HFFc6 (cell line): ENCODE data around the gene FOXP1. TPM values are rescaled to one million over a fixed set of nuclear protein-coding genes. Genes with fewer than 3 reads are reported as not detected.

Experiments
- DNase-seq: peaks from one replicate; pipeline ENCODE4 v3.0.0-alpha.2; 2018
- H3K27ac Mint-ChIP-seq: 2 replicates; pipeline ENCODE4 v1.8.0; 2020; ENCODE audit warnings: mild to moderate bottlenecking, mixed read lengths
- H3K27me3 Mint-ChIP-seq: 2 replicates; pipeline ENCODE4 v1.8.0; 2021; ENCODE audit warnings: mild to moderate bottlenecking, moderate library complexity, mixed read lengths; ENCODE audit not compliant: insufficient read depth
- H3K36me3 Mint-ChIP-seq: 2 replicates; pipeline ENCODE4 v1.8.0; 2021; ENCODE audit warnings: low read depth, mixed read lengths
- H3K4me1 Mint-ChIP-seq: 2 replicates; pipeline ENCODE4 v1.8.0; 2020; ENCODE audit warnings: low read depth, mixed read lengths
- H3K4me3 Mint-ChIP-seq: 2 replicates; pipeline ENCODE4 v1.8.0; 2020; ENCODE audit warnings: mild to moderate bottlenecking, moderate library complexity, mixed read lengths
- H3K9me3 Mint-ChIP-seq: 2 replicates; pipeline ENCODE4 v1.8.0; 2020; ENCODE audit warnings: mild to moderate bottlenecking, mixed read lengths
- total RNA-seq, 6 experiments: library from RNA; stranded (reverse); fragmentation: NEBNext Ultra II Directional; extraction: Animal tissue kit (Norgen Biotek cat#: 25700); gene quantifications; 2 replicates in 1 of 6; 3 replicates in 5 of 6; pipeline ENCODE4 v1.2.3, GENCODE V29; 2021
- TF ChIP-seq, protein P1 (sequence below): fragments of 200-600 bp; sonication (generic); IDR thresholded peaks from 2 replicates; pipeline ENCODE4 v1.5.0; 2021; ENCODE audit warnings: antibody characterized with exemption, mild to moderate bottlenecking

FOXP1 gene
- total RNA-seq, 6 experiments from 2014 or later: 32.2 to 59.3 (median 52.0) TPM

DNA sequence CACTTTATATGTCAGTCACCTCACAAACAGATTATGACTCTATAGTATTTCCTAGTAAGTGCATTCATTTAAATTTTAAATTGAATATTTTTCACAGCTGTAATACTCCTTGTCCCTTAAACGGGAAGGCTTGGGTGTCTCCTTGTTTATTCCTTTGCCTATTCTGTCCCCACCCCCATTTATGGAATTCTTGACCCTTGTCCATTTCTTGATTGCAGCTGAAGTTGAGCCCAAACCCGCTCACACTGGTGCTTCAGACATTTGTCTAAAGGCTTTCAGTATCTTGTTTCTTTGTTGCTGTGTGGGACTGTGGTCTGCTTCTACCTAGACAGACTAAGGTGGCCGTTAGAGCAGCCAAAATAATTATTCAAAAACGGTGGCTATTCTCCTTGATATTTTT lies 449.7 kb downstream of the FOXP1 start:
- no peak for DNase-seq
- H3K27me3 Mint-ChIP-seq: no peaks in the 10 kb centered on the region
- H3K4me1 Mint-ChIP-seq: peaks cover 31% of the 10 kb centered on the region
- H3K9me3 Mint-ChIP-seq: no peaks in the 10 kb centered on the region
- H3K36me3 Mint-ChIP-seq: no peaks in the 10 kb centered on the region
- no peak overlapping the region for H3K4me3 Mint-ChIP-seq
- no peak overlapping the region for H3K27ac Mint-ChIP-seq
- TF ChIP-seq, protein P1, sequence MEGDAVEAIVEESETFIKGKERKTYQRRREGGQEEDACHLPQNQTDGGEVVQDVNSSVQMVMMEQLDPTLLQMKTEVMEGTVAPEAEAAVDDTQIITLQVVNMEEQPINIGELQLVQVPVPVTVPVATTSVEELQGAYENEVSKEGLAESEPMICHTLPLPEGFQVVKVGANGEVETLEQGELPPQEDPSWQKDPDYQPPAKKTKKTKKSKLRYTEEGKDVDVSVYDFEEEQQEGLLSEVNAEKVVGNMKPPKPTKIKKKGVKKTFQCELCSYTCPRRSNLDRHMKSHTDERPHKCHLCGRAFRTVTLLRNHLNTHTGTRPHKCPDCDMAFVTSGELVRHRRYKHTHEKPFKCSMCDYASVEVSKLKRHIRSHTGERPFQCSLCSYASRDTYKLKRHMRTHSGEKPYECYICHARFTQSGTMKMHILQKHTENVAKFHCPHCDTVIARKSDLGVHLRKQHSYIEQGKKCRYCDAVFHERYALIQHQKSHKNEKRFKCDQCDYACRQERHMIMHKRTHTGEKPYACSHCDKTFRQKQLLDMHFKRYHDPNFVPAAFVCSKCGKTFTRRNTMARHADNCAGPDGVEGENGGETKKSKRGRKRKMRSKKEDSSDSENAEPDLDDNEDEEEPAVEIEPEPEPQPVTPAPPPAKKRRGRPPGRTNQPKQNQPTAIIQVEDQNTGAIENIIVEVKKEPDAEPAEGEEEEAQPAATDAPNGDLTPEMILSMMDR: no peak

DNA sequence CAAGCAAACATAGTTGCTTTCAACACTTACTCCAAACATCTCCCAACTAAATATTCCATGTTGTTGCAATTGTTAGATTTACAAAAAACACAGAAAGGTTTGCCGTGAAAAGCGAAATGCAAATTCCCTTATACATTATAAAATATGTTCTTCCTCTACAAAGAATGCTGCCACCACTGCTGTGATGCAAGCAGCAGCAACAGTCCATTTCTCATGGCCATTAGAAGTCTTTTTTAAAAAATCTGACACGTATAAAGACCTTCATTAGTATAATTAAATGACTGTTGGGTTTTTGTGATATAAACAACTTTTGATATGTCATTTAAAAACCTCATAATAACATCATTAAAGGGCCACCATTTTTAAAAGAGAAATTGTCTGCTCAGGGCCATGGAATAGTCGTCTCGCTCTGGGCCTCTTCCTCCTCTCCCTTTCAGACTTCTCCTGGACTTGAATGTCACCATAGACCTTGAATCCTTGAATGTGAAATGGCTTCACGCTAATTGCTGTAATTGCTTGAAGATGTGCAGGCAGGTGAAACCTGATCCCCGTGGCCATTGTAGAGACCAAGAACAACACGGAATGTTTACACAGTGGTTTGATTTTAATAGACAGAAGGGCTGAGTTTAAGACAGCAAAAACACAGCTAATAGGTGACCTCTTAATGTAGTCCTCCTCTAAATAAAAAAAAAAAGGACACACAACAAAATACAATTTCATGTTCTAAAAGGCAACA lies 450.4 kb downstream of the FOXP1 start:
- Mint-ChIP-seq H3K9me3 (no peaks in the 10 kb centered on the region), H3K27ac (no peak overlapping the region)
- DNase-seq: no peak

DNA sequence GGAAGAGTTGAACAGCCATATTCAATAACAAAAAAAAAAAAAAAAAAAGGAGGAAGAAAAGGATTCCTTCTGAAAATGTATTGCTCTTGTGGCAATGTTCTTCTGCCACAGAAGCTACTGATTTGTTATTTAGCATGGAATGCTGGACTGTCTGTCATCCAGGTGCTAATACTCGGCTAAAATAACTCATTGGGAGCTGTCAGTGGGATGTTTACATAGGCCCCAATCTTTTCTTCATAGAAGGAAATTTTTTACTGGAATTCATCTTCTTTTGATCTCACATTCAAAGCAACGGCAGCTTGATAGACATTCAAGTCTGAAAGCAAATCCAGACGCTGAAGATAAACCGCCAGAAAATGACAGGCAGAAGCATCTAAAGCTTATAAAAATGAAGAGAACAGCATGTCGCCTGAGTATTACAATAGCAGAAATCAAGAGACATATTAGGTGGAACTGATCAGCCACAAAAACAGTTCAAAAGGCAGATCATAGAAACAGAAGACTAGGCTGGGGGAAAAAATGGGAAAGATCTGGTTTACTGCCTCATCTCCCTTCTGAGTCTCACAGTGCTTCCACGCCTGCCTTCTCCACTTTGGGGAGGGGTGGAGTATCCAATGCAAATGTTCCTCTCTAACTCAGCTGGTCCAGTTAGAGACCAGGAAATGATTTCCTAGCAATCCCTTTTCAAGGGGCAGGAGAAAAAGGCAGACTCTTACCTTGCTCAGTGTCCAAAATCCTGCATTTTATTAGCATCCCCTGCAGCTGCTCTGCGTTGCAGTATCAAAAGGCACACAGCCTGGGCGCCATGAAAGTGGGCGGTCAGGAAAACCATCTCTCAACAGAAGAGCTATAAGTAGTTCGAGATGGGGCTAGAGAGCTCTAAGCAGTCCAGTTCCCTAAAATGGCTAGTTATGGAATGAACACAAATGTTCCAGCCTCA lies 451.9 kb downstream of the FOXP1 start:
- H3K36me3 Mint-ChIP-seq: no peaks in the 10 kb centered on the region
- peaks cover 49% of the 10 kb centered on the region for H3K4me1 Mint-ChIP-seq
- no peaks in the 10 kb centered on the region for H3K9me3 Mint-ChIP-seq
- no peaks in the 10 kb centered on the region for H3K27me3 Mint-ChIP-seq
- no peak overlapping the region; the same call in 1 of the 2 replicates for H3K4me3 Mint-ChIP-seq
- peak overlapping the region; percentile 19; the same call in 1 of the 2 replicates for H3K27ac Mint-ChIP-seq
- DNase-seq: no peak
- TF ChIP-seq, protein P1: no peak

More for the DNA sequence above, 450.4 kb downstream of the FOXP1 start:
- TF ChIP-seq, protein P1: no peak
- Mint-ChIP-seq H3K36me3 (no peaks in the 10 kb centered on the region), H3K4me3 (no peak overlapping the region), H3K27me3 (no peaks in the 10 kb centered on the region), H3K4me1 (peaks cover 38% of the 10 kb centered on the region)

DNA sequence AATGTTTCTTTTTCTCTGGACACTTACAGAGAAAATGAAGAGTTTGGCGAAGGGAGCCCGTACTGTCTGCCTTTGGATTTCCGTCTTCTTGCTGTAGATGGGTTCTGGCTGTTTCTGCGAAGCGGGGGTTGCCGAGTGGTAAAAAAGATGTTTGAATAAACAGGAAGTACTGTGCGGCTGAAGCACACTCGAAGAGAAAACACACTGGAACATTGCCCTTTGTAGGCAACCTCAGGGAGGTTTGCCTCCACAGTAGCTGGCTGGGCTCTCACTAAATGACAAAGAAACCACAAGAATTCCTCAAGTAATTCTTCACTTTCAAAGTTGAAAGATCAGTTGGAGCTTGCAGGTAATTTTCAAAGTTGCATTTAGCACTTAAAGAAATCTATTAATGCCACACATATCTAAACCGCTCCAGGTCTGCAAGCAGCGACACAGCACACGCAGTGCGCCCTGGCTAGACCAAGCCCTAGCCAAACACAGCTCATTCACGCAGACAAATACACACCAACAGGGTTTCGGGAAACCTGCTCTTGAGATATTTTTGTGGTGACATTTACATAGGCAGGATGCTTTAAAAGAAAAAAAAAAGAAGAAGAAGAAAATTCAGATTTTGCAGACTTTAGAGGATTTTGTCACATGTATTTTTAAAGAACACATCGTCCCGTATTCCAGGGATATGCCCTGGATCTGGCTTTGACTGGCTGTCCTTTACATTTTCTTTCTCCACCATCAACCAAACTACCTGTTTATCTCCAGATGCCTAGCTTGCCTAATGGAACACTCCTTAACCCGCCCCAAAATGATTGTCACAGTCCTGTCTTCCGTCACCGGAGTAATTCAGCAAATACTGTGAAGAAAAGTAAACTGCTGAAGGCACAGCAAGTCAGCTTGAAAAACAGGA lies 452.8 kb downstream of the FOXP1 start:
- peak; percentile 63 for DNase-seq
- peak overlapping the region; percentile 89 for H3K4me3 Mint-ChIP-seq
- H3K9me3 Mint-ChIP-seq: no peaks in the 10 kb centered on the region
- peak overlapping the region; percentile 95 for H3K27ac Mint-ChIP-seq
- H3K36me3 Mint-ChIP-seq: no peaks in the 10 kb centered on the region
- no peaks in the 10 kb centered on the region for H3K27me3 Mint-ChIP-seq
- TF ChIP-seq, protein P1: no peak
- H3K4me1 Mint-ChIP-seq: peaks cover 49% of the 10 kb centered on the region
